Measurements from ENCODE around the gene LAPTM5. TPM values are rescaled to one million over a fixed set of nuclear protein-coding genes. Genes with fewer than 3 reads are reported as not detected.
A peak's percentile ranks its signal among the peaks of the same experiment; 100 is the strongest.

The LAPTM5 gene
- total RNA-seq, 1 experiment from 2014 or later, result not detected

GRCh38 chr1:30715886-30716285 is 41.7 kb downstream of the LAPTM5 start:
- TF ChIP-seq CTCF (IDR thresholded peaks at IDR 0.05; ENCODE audit: unreplicated experiment), result no peak
- Mint-ChIP-seq H3K27me3 (ENCODE audit: unreplicated experiment) (no peaks in the 10 kb centered on the region), H3K9me3 (ENCODE audit: low read depth, unreplicated experiment) (no peaks in the 10 kb centered on the region), H3K4me1 (ENCODE audit: low read depth, unreplicated experiment) (no peaks in the 10 kb centered on the region), H3K4me3 (ENCODE audit: low read depth, unreplicated experiment) (no peak overlapping the region), H3K36me3 (ENCODE audit: insufficient read depth, unreplicated experiment) (peaks cover 21% of the 10 kb centered on the region), H3K27ac (ENCODE audit: unreplicated experiment) (no peak overlapping the region)
- intact Hi-C loops (cut with micrococcal nuclease; ENCODE audit: unreplicated experiment), result no loop called here
- no peak for DNase-seq
- no TSS peak for BruUV-seq (replicated peaks)
- CTCF ChIA-PET, result no interaction called here

- intact Hi-C loops (cut with micrococcal nuclease; ENCODE audit: unreplicated experiment), result no loop called here
- H3K4me3 Mint-ChIP-seq (ENCODE audit: low read depth, unreplicated experiment), result no peak overlapping the region
- CTCF ChIA-PET, result no interaction called here
- no peaks in the 10 kb centered on the region for H3K27me3 Mint-ChIP-seq (ENCODE audit: unreplicated experiment)
- BruUV-seq (replicated peaks), result no TSS peak
- peak; percentile 29 for DNase-seq
- TF ChIP-seq CTCF (IDR thresholded peaks at IDR 0.05; ENCODE audit: unreplicated experiment), result peak; percentile 49
- no peak overlapping the region for H3K27ac Mint-ChIP-seq (ENCODE audit: unreplicated experiment)
- H3K4me1 Mint-ChIP-seq (ENCODE audit: low read depth, unreplicated experiment), result no peaks in the 10 kb centered on the region
- H3K9me3 Mint-ChIP-seq (ENCODE audit: low read depth, unreplicated experiment), result no peaks in the 10 kb centered on the region
- peaks cover 21% of the 10 kb centered on the region for H3K36me3 Mint-ChIP-seq (ENCODE audit: insufficient read depth, unreplicated experiment)
These were observed 42.4 kb downstream of the LAPTM5 start for GRCh38 chr1:30715216-30715615.

GRCh38 chr1:30714536-30715090 is 43.0 kb downstream of the LAPTM5 start:
- TF ChIP-seq CTCF (IDR thresholded peaks at IDR 0.05; ENCODE audit: unreplicated experiment), result no peak
- H3K27me3 Mint-ChIP-seq (ENCODE audit: unreplicated experiment), result no peaks in the 10 kb centered on the region
- peaks cover 17% of the 10 kb centered on the region for H3K36me3 Mint-ChIP-seq (ENCODE audit: insufficient read depth, unreplicated experiment)
- H3K27ac Mint-ChIP-seq (ENCODE audit: unreplicated experiment), result no peak overlapping the region
- intact Hi-C loops (cut with micrococcal nuclease; ENCODE audit: unreplicated experiment), result no loop called here
- no peaks in the 10 kb centered on the region for H3K4me1 Mint-ChIP-seq (ENCODE audit: low read depth, unreplicated experiment)
- CTCF ChIA-PET, result no interaction called here
- no peak for DNase-seq
- no TSS peak for BruUV-seq (replicated peaks)
- no peak overlapping the region for H3K4me3 Mint-ChIP-seq (ENCODE audit: low read depth, unreplicated experiment)
- H3K9me3 Mint-ChIP-seq (ENCODE audit: low read depth, unreplicated experiment), result no peaks in the 10 kb centered on the region

DNA sequence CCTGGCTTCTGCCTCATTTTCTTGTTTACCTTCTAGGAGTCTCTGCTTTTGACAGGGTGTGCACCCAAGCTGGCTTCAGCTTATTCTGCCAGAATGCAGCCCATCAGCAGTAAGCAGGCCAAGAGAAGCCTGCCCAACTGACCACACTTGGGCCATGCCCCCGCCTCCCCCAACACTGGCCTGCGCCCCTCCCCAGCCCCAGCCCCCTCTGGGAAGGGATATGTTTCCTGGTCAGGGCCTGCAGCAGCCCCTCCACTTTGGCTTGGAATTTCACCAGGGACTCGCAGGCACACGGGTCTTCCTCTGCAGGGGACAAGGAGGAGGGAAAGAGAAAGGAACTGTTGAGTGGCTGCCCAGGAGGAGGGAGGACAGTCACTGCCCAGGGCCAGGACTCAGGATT is 43.5 kb downstream of the LAPTM5 start:
- TF ChIP-seq CTCF (IDR thresholded peaks at IDR 0.05; ENCODE audit: unreplicated experiment), result no peak
- intact Hi-C loops (cut with micrococcal nuclease; ENCODE audit: unreplicated experiment), result no loop called here
- H3K4me1 Mint-ChIP-seq (ENCODE audit: low read depth, unreplicated experiment), result no peaks in the 10 kb centered on the region
- H3K27me3 Mint-ChIP-seq (ENCODE audit: unreplicated experiment), result no peaks in the 10 kb centered on the region
- BruUV-seq (replicated peaks), result no TSS peak
- CTCF ChIA-PET, result interaction anchor here (0.5 kb wide), 1 partner anchor 1320 kb away, joined by 5 read pairs; no protein-coding TSS in a partner anchor
- no peak overlapping the region for H3K27ac Mint-ChIP-seq (ENCODE audit: unreplicated experiment)
- H3K36me3 Mint-ChIP-seq (ENCODE audit: insufficient read depth, unreplicated experiment), result peaks cover 13% of the 10 kb centered on the region
- H3K4me3 Mint-ChIP-seq (ENCODE audit: low read depth, unreplicated experiment), result no peak overlapping the region
- DNase-seq, result no peak
- no peaks in the 10 kb centered on the region for H3K9me3 Mint-ChIP-seq (ENCODE audit: low read depth, unreplicated experiment)
